GM19240 (cell line): ENCODE measurements around the gene VPS51.
A peak's percentile ranks its signal among the peaks of the same experiment; 100 is the strongest.

ENCODE experiments used
- DNase-seq: peaks from one replicate; pipeline ENCODE4 v3.0.0; 2011; ENCODE audit warnings: low spot score; ENCODE audit not compliant: insufficient read length

The VPS51 gene

DNA sequence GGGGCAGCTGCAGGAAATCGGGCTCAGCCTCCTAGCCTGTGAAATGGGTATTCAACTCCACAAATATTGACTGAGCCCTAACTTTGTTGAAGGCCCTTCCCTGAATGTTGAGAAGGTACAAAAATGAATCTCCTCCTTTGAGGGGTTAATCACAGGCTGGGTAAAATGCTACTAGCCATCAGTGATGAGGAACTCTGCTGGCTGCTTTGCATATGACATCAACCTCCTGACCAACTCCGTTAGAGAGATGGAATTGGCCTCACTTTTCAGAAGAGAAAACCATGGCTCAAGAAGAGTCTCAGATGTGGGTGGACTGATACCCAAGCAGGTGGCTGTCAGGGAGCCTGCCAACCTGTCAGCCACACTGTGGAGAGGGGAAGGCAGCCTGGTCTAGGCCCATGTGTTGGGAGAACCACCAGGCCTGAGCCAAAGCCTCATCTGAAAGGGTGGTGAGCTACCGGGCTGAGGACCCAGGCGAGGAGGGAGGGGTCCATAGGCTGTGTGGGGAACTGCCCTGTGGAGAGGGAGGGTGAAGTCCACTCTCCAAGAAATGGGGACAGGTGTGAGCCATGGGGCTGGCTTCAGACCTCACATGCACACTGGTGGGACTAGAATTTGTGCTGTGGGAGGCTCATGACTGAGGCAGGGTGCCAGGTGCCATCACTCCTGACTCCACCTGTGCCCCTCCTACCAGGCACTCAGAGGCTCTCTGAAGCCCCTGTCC lies 23.9 kb upstream of the VPS51 start:
- DNase-seq: no peak

GRCh38 chr11:65072631-65072966 lies 23.4 kb upstream of the VPS51 start:
- DNase-seq: no peak

- DNase-seq: no peak
Measured at GRCh38 chr11:65077451-65077850, 18.6 kb upstream of the VPS51 start.

- DNase-seq: peak; percentile 53
Measured at GRCh38 chr11:65078151-65078550, 17.9 kb upstream of the VPS51 start.

DNA sequence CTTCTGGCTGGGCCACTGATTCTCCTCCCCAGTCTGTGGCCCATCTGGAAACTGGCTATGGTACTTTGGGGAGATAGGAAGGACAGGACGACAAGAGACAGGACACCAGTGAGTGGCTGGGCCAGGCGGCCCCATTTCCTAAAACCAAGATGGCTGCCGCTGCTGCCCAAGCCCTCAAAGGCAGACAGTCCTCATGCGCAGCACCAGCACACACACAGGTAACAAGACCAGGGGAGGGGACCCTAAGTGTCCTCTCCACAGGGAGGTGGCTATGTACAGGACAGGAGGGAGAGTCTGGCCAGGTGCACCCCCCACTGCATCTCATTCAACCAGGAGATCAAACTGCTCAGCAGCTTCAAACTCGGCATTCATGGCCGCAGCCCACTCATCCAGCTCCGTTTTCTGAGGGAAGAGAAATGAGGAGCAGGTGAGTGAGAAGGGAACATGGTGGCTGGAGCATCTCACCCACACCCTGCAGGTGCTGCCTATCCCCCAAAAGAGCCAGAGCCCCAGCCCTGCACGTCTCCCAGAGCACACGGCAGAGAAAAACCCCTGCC lies 17.1 kb upstream of the VPS51 start:
- DNase-seq: no peak

DNA sequence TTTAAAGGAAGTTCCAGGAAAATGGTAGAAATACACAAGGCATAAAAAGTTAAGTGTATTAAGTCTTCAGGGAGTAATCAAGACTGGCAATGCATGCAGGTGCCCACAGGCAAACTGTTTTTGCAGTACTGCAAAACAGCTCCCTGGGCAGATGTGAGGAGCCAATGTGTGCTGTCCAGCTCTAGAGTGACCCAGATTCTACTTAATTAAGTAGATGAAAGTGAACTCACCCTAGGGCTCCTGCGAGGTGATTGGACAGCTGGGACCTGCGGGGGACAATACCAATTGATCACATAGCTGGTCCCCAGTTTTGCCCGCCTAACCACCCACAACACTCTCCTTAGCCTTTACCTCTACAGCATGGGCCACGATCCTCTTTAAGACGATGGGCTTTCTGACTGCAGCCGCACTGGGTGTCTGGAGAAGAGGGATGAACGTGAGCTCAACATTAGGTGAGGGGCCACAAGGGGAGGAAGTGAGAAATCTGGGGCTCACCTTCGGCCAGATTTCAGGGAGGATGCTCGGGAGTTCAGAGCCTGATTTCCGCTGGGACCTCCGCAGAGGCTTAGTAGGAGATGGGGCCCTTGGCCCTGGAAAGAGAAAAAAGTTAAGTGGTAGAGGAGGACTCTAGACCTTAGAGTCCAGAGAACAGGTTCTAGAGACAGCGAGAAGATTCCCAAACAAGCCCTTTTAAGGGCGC lies 12.7 kb upstream of the VPS51 start:
- DNase-seq: no peak

GRCh38 chr11:65083834-65084597 lies 12.0 kb upstream of the VPS51 start, which contains the start of the genes CDCA5 and ZFPL1:
TSS of gene CDCA5 (minus strand) at chr11:65084040. CDS start at chr11:65083978, 62 bp downstream.
TSS of gene ZFPL1 (plus strand) at chr11:65084222. CDS start at chr11:65084699, 477 bp downstream.
- DNase-seq: peak; percentile 98

- DNase-seq: no peak
Measured at GRCh38 chr11:65084598-65085375, 11.2 kb upstream of the VPS51 start.

DNA sequence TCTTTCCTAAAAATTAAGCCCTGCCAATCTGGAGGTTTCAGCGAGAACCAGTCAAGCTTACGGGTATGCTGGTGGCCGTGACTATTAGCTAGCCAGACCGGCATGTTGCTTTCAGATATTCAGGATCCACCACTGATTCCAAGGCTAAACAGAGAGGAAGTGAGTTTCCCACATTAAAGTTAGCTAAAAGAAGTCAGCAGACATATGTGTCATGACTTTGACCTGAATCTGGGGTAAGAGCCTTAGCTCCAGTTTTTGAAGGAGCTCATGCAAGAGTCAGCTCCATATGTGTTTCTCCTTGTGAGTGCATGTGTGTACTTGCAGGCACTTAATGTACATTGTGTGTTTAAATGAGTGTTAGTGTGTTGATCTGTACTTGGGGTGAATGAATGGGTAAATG lies 10.6 kb upstream of the VPS51 start:
- DNase-seq: no peak

DNA sequence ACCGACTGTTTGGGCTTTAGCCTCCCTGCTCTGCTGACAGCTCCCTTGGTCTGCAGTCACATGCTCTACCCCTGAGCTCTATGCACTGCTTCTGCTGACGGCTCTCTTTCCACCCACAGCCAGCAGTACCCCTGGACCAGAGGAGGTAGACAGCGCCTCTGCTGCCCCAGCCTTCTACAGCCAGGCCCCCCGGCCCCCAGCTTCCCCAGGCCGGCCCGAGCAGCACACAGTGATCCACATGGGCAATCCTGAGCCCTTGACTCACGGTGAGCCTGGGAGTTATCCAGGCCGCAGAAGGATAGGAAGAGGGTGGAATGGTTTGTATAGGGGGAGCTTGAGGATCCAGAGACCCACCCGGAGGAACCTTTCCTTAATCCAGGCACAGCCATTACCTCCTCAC lies 9.2 kb upstream of the VPS51 start:
- no peak for DNase-seq

- no peak for DNase-seq
Measured at GRCh38 chr11:65087216-65087615, 8.8 kb upstream of the VPS51 start.

DNA sequence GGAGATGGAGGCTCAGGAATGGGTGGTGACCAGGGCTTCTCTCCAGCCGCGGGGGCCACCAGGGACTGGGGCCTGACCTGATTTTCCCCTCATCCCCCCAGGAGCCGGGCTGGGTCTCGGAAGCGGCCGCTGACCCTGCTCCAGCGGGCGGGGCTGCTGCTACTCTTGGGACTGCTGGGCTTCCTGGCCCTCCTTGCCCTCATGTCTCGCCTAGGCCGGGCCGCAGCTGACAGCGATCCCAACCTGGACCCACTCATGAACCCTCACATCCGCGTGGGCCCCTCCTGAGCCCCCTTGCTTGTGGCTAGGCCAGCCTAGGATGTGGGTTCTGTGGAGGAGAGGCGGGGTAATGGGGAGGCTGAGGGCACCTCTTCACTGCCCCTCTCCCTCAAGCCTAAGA lies 8.2 kb upstream of the VPS51 start:
- DNase-seq: no peak

- DNase-seq: no peak
Measured at GRCh38 chr11:65089621-65090020, 6.4 kb upstream of the VPS51 start.

DNA sequence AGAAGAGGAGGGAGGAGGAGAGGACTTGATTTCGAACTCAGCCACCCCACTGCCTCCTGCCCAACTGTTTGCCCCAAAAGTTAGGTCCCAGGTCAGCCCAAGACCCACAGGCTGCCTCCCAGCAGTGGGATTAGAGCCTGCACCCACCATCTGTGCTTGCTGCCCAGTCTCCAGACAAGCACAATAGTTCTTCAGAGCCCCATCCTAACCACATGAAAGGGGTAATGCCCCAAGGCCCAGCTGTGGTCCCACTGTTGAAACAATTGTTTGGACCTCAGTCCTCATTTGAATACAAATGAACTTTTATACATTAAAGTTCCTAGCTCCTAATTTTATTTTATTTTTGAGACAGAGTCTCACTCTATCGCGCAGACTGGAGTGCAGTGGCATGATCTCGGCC lies 5.4 kb upstream of the VPS51 start:
- no peak for DNase-seq

GRCh38 chr11:65095427-65095826 lies 587 bp upstream of the VPS51 start:
- DNase-seq: no peak

DNA sequence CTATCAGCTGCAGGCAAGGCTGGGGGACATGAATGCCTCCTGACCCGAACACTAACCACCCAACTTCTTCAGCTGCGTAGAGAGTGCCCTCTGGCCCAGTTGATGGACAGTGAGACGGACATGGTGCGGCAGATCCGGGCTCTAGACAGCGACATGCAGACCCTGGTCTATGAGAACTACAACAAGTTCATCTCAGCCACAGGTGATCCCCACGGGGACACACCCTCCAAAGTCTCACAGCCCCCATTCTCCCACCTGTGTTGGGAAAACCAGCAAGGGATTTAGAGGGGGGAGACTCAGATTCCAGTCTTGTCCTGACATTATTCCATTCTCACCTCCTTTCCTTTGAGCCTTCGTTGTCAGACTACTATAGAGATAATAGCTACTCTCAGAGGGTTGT lies 912 bp downstream of the VPS51 start:
- no peak for DNase-seq

DNA sequence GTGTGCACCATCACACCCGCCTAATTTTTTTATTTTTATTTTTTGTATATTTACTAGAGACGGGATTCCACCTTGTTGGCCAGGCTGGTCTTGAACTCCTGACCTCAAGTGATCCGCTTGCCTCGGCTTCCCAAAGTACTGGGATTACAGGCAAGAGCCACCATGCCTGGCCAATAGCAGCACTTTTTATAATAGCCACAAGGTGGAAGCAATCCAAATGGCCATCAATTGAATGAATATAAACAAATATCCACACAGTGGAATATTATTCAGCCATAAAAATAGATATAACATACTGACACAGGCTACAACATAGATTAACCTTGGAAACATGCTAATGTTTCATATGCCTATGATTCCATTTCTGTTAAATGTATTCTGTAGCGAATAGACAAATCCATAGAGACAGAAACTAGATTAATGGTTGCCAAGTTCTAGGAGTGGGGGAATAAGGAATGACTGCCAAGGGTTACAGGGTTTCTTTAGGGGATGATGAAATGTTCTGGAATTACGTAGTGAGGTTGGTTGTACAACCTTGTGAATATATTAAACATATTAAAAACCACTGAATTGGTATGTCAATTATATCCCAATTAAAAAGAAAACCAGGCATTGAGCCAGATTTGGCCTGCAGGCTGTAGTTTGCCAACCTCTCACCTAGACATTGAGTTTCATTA lies 4.8 kb downstream of the VPS51 start:
- DNase-seq: no peak

DNA sequence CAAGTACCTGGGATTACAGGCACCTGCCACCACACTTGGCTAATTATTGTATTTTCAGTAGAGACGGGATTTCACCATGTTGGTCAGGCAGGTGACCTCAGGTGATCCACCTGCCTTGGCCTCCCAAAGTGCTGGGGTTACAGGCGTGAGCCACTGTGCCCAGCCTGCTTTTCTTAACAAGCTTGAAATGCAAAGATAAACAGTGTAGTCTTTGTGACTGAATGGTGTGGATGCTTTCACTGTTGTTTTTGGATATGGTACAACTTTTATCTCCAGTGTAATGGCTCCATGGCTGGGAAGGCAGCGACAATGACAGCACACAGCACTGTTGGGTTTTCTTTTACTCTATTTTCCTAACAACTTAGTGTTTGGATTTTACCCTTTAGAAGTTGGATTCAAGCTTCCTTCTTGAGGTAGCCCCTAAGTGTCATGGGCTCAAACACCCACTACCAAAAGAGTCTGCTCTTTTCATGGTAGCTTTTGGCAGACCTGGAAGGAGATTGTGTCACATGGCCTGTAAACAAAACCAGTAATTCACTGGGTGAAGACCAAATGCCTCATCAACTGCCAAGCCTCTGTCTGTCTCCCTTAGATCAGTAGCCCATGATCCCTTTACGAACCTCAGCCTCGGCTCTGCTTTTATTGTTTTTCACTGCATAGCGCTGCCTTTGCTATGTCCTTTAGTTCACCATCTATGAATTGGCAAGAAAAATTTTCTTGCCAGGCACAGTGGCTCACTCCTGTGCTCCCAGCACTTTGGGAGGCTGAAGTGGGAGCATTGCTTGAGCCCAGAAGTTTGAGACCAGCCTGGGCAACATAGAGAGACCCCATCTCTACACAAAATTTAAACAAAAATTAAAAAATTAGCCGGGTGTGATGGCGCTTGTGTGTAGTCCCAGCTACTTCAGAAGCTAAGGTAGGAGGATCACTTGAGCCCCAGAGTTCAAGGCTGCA lies 6.4 kb downstream of the VPS51 start:
- DNase-seq: no peak

DNA sequence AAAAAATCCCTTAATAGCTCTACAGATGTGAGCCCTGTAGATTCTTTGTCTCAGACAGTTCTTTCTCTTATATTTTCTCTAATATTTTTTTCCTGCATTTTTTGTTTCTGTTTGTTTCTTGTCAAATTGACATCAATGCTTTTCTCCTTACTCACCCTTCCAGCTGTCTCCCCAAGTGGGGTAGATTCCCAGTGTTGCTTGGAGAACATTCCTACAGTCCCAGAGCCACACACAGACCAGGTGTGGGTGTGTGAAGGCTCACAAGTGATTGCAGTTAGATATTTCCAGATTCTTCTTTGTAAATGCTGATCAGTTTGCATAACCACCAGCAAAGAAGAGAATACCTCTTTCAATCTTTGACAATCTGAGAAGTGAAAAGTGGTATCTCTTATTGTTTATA lies 7.5 kb downstream of the VPS51 start:
- no peak for DNase-seq

DNA sequence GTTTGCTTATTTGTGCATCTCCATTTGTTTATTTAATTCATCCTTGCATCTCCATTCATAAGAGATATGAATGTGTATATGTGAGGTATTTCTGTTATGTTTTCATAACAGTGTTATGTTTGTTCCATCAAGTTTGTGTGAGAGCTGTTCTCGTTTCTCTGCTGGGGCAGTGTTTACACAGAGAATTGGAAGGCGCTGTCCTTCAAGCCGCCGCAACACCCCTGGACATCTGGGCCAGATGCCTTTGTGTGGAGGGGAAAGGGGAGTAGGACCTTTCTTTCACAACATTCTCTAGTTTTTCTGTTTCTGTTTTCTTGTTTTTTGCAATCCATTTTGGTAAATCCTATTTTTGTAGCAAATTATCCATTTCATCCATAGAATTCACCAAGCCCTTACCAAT lies 8.6 kb downstream of the VPS51 start:
- no peak for DNase-seq
